ENCODE results near the gene NID1.
"Not testable (repeated sequence)": the region's sequence is repeated elsewhere in the genome, so short reads cannot be mapped to it uniquely, and the experiment has no call there.

NID1 gene

DNA sequence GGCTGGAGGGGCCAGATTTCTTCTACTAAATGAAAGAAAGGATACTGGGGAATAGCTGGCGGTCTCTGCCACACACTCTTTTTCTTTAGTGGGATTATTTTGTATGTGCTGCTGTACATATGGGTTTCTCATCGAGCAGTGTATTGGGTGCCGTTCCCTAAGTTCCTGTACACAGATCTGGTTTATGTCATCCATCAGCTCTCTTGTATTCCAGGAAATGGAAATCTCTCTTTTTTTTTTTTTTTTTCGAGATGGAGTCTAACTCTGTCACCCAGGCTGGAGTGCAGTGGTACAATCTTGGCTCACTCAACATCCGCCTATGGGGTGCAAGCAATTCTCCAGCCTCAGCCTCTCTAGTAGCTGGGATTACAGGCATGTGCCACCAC lies 27.0 kb upstream of the NID1 start:
- DNase-seq = no peak

DNA sequence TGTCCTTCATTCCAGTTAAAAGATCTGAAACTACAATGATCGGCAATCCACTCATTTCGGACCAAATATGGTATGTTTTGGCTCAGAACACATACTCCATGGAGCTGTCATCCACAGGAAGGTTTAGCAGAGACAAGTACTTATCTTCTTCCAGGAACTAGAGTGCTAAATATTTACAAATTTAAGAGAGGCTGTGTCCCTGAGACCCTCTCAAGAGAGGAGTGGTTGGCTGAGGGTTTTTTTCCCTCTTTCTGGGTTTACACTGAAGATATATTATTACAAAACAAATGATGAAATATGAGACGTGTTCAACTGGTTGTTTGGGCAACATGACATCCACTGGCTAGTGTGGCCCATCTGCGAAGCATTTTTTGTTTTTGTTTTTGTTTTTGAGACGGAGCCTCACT lies 25.9 kb upstream of the NID1 start:
- DNase-seq = no peak

DNA sequence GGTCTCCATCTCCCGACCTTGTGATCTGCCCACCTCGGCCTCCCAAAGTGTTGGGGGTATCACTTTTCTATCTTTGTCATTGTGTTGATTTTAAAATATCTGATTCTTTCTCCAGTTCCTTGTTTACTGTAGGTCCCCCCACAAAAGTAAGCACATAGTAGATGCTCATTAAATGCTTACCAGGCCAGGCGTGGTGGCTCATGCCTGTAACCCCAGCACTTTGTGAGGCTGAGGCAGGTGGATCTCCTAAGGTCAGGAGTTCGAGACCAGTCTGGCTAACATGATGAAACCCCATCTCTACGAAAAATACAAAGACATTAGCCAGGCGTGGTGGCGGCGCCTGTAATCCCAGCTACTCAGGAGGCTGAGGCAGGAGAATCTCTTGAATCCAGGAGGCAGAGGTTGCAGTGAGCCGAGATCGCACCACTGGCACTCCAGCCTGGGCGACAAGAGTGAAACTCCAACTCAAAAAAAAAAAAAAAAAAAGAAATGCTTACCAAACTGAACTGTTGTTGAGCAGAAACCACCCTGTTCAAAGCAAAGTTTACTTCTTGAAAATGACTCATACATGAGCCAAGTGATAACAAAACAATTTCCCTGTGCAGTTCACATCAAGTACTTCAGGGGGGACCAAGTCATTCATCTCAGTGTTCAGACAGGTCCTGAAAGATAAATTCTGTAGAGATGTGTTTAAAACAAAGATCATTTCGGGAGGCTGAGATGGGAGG lies 24.3 kb upstream of the NID1 start:
- DNase-seq = no peak

GRCh38 chr1:236086537-236086936 lies 21.6 kb upstream of the NID1 start:
- no peak for DNase-seq

DNA sequence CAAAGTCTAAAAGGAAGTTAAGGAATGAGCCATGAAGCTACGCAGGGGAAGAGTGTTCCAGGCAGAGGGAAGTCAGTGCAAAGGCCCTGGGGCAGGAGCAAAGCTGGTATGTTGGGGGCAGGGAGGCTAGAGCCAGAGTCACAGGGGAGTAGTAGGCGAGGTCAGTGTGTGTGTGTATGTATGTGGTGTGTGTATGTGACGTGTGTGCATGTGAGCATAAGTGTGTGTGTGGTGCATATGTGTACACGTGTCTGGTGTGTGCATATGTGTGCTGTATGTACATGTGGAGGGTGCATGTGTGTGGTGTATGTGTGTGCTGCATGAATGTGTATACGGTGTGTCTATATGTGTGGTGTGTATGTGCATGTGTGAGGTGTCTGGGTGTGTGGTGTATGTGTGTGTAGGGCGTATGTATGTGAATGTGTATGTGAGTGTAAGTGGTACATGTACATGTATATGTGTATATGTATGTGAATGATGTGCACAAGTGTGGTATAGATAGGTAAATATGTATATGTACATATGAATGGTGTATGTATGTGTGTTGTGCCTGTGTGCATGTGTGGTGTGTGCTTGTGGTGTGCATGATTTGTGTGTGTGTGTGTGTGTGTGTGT lies 20.8 kb upstream of the NID1 start:
- no peak for DNase-seq

DNA sequence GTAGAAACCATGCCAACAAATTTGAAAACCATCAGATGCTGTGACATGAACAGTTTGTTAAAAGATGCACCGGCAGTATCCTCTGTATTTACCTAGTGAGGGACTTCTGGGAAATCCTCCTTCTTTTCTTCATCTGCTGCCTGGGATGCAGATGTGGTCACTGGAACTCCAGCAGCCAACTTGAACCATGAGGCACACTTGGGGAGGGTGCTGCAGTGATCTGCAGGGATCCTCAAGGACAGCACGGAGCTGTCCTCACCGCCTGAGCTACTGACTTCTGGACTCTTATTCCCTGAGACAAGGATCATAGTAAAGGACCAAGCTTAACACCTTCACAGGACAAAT lies 19.5 kb upstream of the NID1 start:
- DNase-seq = no peak

GRCh38 chr1:236083650-236084385 lies 18.9 kb upstream of the NID1 start:
- DNase-seq = no peak

DNA sequence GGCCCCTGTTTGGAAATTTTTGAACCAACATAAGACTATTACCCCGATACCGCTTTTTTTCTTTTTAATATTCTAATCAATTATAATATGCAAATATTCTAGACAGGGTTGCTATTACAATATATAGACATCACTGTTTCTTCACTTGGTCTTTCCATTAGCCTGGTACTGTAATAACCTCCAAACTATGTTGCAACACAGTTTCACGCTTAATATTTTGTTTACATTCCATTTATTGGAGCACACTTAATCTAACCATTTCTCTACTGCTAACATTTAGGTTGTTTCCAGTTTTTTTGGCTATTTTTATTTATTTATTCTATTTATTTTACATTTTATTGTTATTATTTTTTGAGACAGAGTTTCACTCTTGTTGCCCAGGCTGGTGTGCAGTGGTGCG lies 17.6 kb upstream of the NID1 start:
- DNase-seq = no peak

- DNase-seq = no peak
Measured at GRCh38 chr1:236081546-236082227, 16.8 kb upstream of the NID1 start.

GRCh38 chr1:236079703-236080102 lies 14.8 kb upstream of the NID1 start:
- DNase-seq = no peak

DNA sequence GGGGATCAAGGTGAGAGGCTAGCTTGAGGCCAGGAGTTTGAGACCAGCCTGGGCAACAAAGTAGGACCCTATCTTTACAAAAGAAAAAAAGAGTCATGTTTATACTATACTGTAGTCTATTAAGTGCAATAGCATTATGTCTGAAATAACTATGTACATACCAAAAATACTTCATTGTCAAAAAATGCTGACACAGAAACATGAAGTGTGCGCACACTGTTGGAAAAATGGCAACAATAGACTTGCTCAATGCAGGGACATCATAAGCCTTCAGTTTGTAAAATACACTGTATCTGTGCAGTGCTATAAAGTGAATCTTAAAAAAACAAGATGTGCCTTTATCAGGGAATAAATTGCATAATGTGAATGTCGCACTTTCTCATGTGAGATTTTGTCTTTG lies 14.1 kb upstream of the NID1 start:
- DNase-seq = no peak

DNA sequence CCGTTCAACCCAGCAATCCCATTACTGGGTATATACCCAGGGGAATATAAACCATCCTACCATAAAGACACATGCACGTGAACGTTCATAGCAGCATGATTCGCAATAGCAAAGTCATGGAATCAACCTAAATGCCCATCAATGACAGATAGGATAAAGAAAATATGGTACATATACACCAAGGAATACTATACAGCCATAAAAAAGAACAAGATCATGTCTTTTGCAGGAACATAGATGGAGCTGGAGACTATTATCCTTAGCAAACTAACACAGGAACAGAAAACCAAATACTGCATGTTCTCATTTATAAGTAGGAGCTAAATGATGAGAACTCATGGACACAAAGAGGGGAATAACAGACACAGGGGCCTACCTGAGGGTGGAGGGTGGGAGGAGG lies 13.2 kb upstream of the NID1 start:
- not testable (repeated sequence) for DNase-seq

DNA sequence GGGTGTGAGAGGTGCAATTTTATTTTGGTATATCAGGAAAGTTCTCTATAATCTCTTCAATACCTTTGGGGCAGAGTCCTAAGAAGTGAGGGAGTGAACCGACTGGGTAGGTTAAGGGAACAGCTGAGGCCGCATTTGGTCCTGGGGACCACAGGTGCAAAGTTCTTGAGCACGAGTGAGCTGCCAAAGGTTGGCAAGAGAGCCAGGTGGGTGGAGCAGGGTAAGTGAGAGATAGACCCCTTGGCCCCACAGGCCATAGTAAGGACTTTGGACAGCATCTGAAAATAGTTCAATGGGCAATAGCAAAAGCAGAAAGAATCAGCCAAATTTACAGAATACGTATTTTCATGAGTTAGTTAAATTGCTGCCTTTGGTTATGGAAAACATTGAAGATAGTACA lies 11.0 kb upstream of the NID1 start:
- no peak for DNase-seq

- DNase-seq = no peak
Measured at GRCh38 chr1:236073307-236073897, 8.5 kb upstream of the NID1 start.

GRCh38 chr1:236072001-236072400 lies 7.1 kb upstream of the NID1 start:
- DNase-seq = no peak

GRCh38 chr1:236070753-236071152 lies 5.9 kb upstream of the NID1 start:
- no peak for DNase-seq

- no peak for DNase-seq
Measured at GRCh38 chr1:236069796-236070195, 4.9 kb upstream of the NID1 start.

DNA sequence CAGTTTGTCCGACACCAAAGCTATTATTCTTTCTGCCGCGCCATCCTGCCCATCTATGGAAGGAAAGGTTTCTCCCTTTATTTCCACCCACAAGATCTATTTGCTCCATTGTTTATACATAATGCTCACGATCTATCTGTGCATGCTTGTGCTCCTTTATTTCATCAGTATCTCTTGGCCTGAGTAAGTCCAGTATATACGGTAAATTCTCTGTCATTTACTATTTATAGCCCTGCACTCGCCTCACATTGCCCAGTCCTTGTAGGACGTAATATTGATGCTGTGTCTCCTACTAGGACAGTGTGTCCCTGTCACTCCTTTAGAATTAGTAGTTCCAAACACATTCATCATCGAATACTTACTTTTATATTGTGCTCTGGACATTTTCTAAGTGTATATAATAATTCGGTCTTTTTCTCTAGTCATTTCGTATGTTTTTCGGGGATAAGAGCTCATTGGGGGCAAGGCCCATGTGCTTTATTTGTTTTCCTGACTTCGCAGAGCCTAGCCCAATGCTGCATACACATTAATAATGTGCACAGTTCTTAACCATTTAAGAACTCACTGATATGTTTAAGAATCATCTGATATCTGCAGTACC lies 3.1 kb upstream of the NID1 start:
- no peak for DNase-seq

DNA sequence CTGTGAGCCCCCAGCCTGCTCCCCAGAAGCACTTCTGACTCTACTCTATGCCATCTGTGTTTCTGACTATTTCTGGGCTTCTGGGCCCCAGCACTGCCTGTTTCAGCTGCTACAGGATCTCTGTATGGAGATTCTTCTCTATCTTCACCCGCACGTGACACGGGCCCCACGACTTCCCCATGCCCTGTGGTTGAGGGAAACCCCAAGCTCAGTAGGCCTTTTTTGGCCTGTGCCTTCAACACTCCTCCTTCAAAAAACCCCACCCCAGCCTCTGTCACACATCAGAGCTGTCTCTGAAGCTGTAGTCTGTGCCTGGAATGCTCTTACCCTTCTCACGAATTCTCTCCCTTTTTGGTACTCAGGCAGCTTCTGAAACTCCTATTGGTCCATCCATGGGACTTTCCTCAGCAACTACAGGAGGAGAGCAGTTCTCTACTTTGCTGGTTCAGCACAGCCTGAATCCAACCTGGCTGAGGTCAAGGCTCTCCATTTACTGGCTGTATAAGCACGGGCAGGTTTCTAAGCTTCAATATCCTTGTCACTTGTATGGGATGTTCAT lies 2.0 kb upstream of the NID1 start:
- peak; percentile 43 for DNase-seq

GRCh38 chr1:236066054-236066453 lies 1.2 kb upstream of the NID1 start:
- no peak for DNase-seq

DNA sequence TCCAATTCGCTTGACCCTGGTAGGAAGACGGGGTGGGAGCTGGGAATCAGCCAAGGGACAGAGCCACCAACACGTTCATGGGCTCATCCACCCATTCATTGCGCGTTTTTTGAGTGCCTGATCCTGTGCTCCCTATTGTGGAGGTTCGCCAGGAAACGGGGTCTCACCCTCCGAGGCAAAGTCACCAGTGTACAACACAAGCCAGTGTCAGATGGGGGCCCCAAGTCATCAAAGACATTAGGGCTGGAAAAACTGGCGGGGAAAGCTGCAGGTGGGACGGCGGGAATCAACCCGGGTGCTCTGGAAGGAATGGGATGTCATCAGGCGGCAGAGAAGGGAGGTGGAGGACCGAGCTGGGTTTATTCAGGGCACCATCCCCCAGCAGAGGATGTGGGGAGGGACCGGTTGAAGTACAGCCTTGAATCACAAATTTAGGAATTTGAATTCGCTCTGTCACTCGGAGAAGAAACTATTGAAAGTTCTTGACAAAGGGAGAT lies 667 bp upstream of the NID1 start:
- DNase-seq = no peak

DNA sequence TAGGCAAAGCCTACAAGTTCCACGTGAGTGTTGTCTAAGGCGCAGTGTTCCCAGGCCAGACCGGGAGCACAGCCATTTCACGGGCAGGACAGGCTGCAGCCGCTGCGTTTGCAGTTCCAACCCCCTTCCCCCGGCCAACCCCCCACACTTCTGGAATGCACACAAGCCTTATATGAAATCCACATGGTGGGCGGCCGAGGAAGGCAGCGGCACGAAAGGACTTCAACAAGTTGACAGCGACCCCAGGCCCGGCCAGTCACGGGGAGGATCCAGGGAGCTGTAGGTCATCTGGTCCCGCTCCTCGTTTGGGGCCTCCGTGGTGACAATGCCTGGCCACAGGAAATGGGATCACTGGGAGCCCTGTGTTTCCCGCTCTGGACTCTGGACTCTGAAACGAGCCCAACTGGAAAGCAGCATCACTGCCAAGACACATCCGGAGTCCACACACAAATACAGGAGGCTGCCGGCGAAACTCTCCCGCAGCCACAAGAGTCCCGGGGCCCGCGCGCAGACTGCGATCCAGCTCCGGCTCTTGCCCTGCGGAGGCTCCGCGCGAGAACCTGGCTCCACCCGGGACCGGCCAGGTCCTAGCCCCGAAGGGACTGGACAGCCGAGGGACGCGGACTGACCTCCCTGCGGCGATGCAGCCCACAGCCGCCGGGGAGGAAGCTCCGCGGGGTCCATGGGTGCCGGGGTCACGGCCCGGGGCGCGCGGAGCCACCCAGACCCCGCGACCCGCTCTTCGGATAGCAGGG lies 794 bp downstream of the NID1 start:
- DNase-seq = no peak
